ENCODE measurements around the gene GSKIP.

GRCh38 chr14:96390965-96391292 lies 27.6 kb downstream of the GSKIP start:
- no peak for TF ChIP-seq EZH2 (IDR thresholded peaks at IDR 0.05; ENCODE audit: insufficient read depth, poor library complexity, severe bottlenecking)
- no peak for TF ChIP-seq EZH2phosphoT487 (IDR thresholded peaks at IDR 0.05; ENCODE audit: insufficient read depth, low read depth)
